HL-60 (cell line): ENCODE results near the gene SIGLEC12.

ENCODE experiments used
- CTCF ChIP-seq: IDR thresholded peaks from one replicate; pipeline ENCODE4 v1.5.1; 2011; ENCODE audit warnings: low read length, control low read depth, inconsistent platforms; ENCODE audit not compliant: insufficient read depth
- GABPA ChIP-seq: IDR thresholded peaks from 2 replicates; pipeline ENCODE4 v1.6.1; 2012; ENCODE audit warnings: low read depth
- POLR2AphosphoS5 ChIP-seq: IDR thresholded peaks from 2 replicates; pipeline ENCODE4 v1.6.1; 2012; ENCODE audit warnings: low read depth
- REST ChIP-seq: IDR thresholded peaks from 2 replicates; pipeline ENCODE4 v1.6.1; 2012; ENCODE audit warnings: low read depth; ENCODE audit not compliant: insufficient replicate concordance

GRCh38 chr19:51493776-51494175, 7.8 kb downstream of the SIGLEC12 start:
- TF ChIP-seq CTCF = no peak
- TF ChIP-seq GABPA = no peak
- no peak for TF ChIP-seq POLR2AphosphoS5
- TF ChIP-seq REST = no peak
